ENCODE data around the gene MAP2K3. TPM values are rescaled to one million over a fixed set of nuclear protein-coding genes. Genes with fewer than 3 reads are reported as not detected.

Gene MAP2K3
- total and polyA plus RNA-seq, 2 of the 8 experiments (the other 6 are each of a cell fraction or from before 2014, with no cell fraction given): 16.9 to 33.5 TPM

- no peak for TF ChIP-seq BACH1 (IDR thresholded peaks at IDR 0.05; ENCODE audit: low read length)
These were observed 44.7 kb upstream of the MAP2K3 start (continued) for GRCh38 chr17:21239680-21240368.
